ENCODE results near the gene TNS4.

DNA sequence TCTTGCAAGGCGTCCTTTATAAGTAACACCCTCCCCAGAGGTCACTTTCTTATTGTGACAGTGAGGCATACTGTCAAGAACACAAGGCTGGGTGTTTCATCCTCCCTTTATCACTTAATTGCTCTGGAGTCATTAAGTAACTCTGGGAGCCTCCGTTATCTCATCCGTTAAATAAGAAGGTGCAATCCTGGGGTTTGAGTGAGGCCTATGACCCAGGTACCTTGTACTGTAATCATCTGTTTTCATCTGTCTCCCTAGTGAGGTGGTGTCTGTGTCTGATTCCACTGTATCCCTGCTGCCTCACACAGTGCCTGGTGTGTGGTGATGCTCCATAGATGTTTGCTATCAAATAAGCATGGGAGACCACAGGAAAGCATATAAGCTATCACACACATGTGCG, 17.7 kb downstream of the TNS4 start:
- TF ChIP-seq POLR2A (IDR thresholded peaks at IDR 0.05), result no peak
- TF ChIP-seq, protein P1, sequence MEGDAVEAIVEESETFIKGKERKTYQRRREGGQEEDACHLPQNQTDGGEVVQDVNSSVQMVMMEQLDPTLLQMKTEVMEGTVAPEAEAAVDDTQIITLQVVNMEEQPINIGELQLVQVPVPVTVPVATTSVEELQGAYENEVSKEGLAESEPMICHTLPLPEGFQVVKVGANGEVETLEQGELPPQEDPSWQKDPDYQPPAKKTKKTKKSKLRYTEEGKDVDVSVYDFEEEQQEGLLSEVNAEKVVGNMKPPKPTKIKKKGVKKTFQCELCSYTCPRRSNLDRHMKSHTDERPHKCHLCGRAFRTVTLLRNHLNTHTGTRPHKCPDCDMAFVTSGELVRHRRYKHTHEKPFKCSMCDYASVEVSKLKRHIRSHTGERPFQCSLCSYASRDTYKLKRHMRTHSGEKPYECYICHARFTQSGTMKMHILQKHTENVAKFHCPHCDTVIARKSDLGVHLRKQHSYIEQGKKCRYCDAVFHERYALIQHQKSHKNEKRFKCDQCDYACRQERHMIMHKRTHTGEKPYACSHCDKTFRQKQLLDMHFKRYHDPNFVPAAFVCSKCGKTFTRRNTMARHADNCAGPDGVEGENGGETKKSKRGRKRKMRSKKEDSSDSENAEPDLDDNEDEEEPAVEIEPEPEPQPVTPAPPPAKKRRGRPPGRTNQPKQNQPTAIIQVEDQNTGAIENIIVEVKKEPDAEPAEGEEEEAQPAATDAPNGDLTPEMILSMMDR (IDR thresholded peaks at IDR 0.05), result no peak
